Stomach smooth muscle (tissue), 2 donors: ENCODE results near the gene TPM4.
A peak's percentile ranks its signal among the peaks of the same experiment; 100 is the strongest.
"Not testable (repeated sequence)": the region's sequence is repeated elsewhere in the genome, so short reads cannot be mapped to it uniquely, and the experiment has no call there.

Source experiments
- H3K27ac ChIP-seq: one replicate; pipeline ENCODE4 v1.7.0; 2013; ENCODE audit warnings: mild to moderate bottlenecking, low read length, inconsistent platforms
- H3K27me3 ChIP-seq, 2 donors: one replicate each; pipeline ENCODE4 v1.7.0; 2013; ENCODE audit warnings: low read length in 2 of 2; ENCODE audit not compliant: insufficient read depth in 2 of 2, control insufficient read depth in 1 of 2
- H3K36me3 ChIP-seq, 2 donors: one replicate each; pipeline ENCODE4 v1.7.0; 2013; ENCODE audit warnings: low read length in 2 of 2; ENCODE audit not compliant: control insufficient read depth in 2 of 2, insufficient read depth in 2 of 2
- H3K4me1 ChIP-seq: one replicate; pipeline ENCODE4 v1.7.0; 2013; ENCODE audit warnings: low read length; ENCODE audit not compliant: control insufficient read depth, insufficient read depth
- H3K4me3 ChIP-seq, 2 donors: one replicate each; pipeline ENCODE4 v1.7.0; 2013; ENCODE audit warnings: low read length in 2 of 2
- H3K9ac ChIP-seq, 2 donors: one replicate each; pipeline ENCODE4 v1.7.0; 2013; ENCODE audit warnings: low read length in 2 of 2, mild to moderate bottlenecking in 1 of 2
- H3K9me3 ChIP-seq, 2 donors: one replicate each; pipeline ENCODE4 v1.7.0; 2013; ENCODE audit warnings: low read length in 2 of 2; ENCODE audit not compliant: control insufficient read depth in 2 of 2
- donor health status: healthy.
- donor health status: Pancreatic carcinoma.

The TPM4 gene

GRCh38 chr19:16099314-16099965 lies 23.1 kb downstream of the TPM4 start:
- peaks cover 58 to 84% of the 10 kb centered on the region in 2 donors for H3K36me3 ChIP-seq
- not testable (repeated sequence) for H3K27ac ChIP-seq, H3K4me1 ChIP-seq, H3K4me3 ChIP-seq, H3K9ac ChIP-seq, H3K27me3 ChIP-seq, H3K9me3 ChIP-seq

GRCh38 chr19:16100524-16100923 lies 24.2 kb downstream of the TPM4 start:
- H3K27ac ChIP-seq: no peak overlapping the region
- H3K27me3 ChIP-seq: no peaks in the 10 kb centered on the region
- peaks cover 8% of the 10 kb centered on the region for H3K4me1 ChIP-seq
- no peak overlapping the region for H3K4me3 ChIP-seq
- peaks cover 47 to 73% of the 10 kb centered on the region in 2 donors for H3K36me3 ChIP-seq
- H3K9me3 ChIP-seq: no peaks in the 10 kb centered on the region
- H3K9ac ChIP-seq: no peak overlapping the region

- H3K4me3 ChIP-seq: no peak overlapping the region
- H3K4me1 ChIP-seq: no peaks in the 10 kb centered on the region
- no peak overlapping the region for H3K9ac ChIP-seq
- H3K27ac ChIP-seq: no peak overlapping the region
- no peaks in the 10 kb centered on the region for H3K9me3 ChIP-seq
- H3K27me3 ChIP-seq: no peaks in the 10 kb centered on the region
- peaks cover 17 to 34% of the 10 kb centered on the region in 2 donors for H3K36me3 ChIP-seq
These were observed 28.4 kb downstream of the TPM4 start for GRCh38 chr19:16104722-16105121.

- Histone ChIP-seq H3K9me3 (no peaks in the 10 kb centered on the region), H3K36me3 (peaks cover 11 to 25% of the 10 kb centered on the region in 2 donors), H3K27ac (no peak overlapping the region), H3K4me3 (no peak overlapping the region), H3K9ac (no peak overlapping the region), H3K27me3 (no peaks in the 10 kb centered on the region), H3K4me1 (peaks cover 6% of the 10 kb centered on the region)
These were observed 29.8 kb downstream of the TPM4 start for GRCh38 chr19:16106121-16106520.

GRCh38 chr19:16111160-16111908 lies 35.0 kb downstream of the TPM4 start, which contains the start of gene RAB8A:
TSS of gene RAB8A (plus strand) at chr19:16111889. CDS start at chr19:16111902, 13 bp downstream.
- H3K4me1 ChIP-seq: peaks cover 25% of the 10 kb centered on the region
- peak within 1 kb of the TSS; percentile 62 to 97 for H3K4me3 ChIP-seq
- H3K27ac ChIP-seq: peak within 1 kb of the TSS; percentile 89
- H3K9me3 ChIP-seq: no peaks in the 10 kb centered on the region
- peak within 1 kb of the TSS; percentile 85 to 98 for H3K9ac ChIP-seq
- H3K36me3 ChIP-seq: peaks cover 0 to 6% of the 10 kb centered on the region in 2 donors
- H3K27me3 ChIP-seq: no peaks in the 10 kb centered on the region

- no peaks in the 10 kb centered on the region for H3K27me3 ChIP-seq
- H3K36me3 ChIP-seq: peaks cover 0 to 6% of the 10 kb centered on the region in 2 donors
- H3K4me3 ChIP-seq: peak overlapping the region; percentile 62 to 97
- peak overlapping the region; percentile 85 to 98 for H3K9ac ChIP-seq
- H3K4me1 ChIP-seq: peaks cover 25% of the 10 kb centered on the region
- H3K27ac ChIP-seq: peak overlapping the region; percentile 89
- H3K9me3 ChIP-seq: no peaks in the 10 kb centered on the region
These were observed 35.8 kb downstream of the TPM4 start for GRCh38 chr19:16111909-16112752.

GRCh38 chr19:16112778-16113177 lies 36.5 kb downstream of the TPM4 start:
- no peaks in the 10 kb centered on the region for H3K27me3 ChIP-seq
- H3K27ac ChIP-seq: peak overlapping the region; percentile 89
- peak overlapping the region; percentile 62 to 97 for H3K4me3 ChIP-seq
- H3K9me3 ChIP-seq: no peaks in the 10 kb centered on the region
- peaks cover 25% of the 10 kb centered on the region for H3K4me1 ChIP-seq
- peaks cover 0 to 6% of the 10 kb centered on the region in 2 donors for H3K36me3 ChIP-seq
- peak overlapping the region in 1 of 2 donors; percentile 98 for H3K9ac ChIP-seq

- no peak overlapping the region for H3K9ac ChIP-seq
- peaks cover 25% of the 10 kb centered on the region for H3K4me1 ChIP-seq
- H3K9me3 ChIP-seq: no peaks in the 10 kb centered on the region
- peaks cover 6 to 12% of the 10 kb centered on the region in 2 donors for H3K36me3 ChIP-seq
- no peak overlapping the region for H3K27ac ChIP-seq
- H3K4me3 ChIP-seq: no peak overlapping the region
- no peaks in the 10 kb centered on the region for H3K27me3 ChIP-seq
These were observed 37.4 kb downstream of the TPM4 start for GRCh38 chr19:16113727-16114126.

GRCh38 chr19:16115301-16116039 lies 39.2 kb downstream of the TPM4 start:
- Histone ChIP-seq H3K4me1 (peaks cover 25% of the 10 kb centered on the region), H3K36me3 (peaks cover 9 to 18% of the 10 kb centered on the region in 2 donors), H3K4me3 (no peak overlapping the region), H3K27me3 (no peaks in the 10 kb centered on the region), H3K9ac (peak overlapping the region in 1 of 2 donors; percentile 13), H3K27ac (no peak overlapping the region), H3K9me3 (no peaks in the 10 kb centered on the region)

- H3K27me3 ChIP-seq: no peaks in the 10 kb centered on the region
- peaks cover 20% of the 10 kb centered on the region for H3K4me1 ChIP-seq
- no peak overlapping the region for H3K27ac ChIP-seq
- H3K4me3 ChIP-seq: no peak overlapping the region
- H3K9me3 ChIP-seq: no peaks in the 10 kb centered on the region
- peaks cover 9 to 18% of the 10 kb centered on the region in 2 donors for H3K36me3 ChIP-seq
- H3K9ac ChIP-seq: no peak overlapping the region
These were observed 39.8 kb downstream of the TPM4 start for GRCh38 chr19:16116067-16116466.
